ENCODE data around the gene PAIP2B.
"Not testable (repeated sequence)": the region's sequence is repeated elsewhere in the genome, so short reads cannot be mapped to it uniquely, and the experiment has no call there.

PAIP2B gene, protein sequence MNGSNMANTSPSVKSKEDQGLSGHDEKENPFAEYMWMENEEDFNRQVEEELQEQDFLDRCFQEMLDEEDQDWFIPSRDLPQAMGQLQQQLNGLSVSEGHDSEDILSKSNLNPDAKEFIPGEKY

DNA sequence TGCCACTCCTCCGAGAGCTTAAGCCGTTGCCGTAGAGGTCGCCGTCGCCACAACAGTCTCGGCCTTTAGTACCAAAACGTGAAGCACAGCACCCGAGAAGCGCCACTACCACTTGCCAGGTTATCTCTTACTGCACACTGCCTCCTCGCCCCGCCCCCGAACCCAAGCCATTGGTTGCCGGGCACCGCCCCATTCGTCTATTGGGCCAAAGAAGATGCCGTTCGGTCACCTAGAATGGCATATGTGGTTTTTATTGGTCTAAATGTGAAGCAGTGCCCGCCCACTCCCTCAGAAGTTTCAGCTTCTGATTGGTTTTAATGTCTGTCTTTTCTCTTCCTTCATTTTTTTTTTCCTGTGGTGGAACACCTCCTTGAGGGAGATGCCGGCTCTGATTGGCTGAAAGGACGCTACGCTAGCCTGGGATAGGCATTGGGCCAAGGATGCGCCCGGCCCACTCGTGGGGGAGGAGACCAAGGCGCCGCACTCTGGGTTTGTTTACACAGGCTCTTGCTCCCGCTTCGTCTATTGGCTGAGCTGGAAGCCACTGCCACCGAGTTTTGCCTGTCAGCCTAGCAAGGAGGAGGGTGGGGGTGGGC, at the start of gene PAIP2B:
TSS of gene PAIP2B (minus strand) at position 139 of the 596 bp plus-strand sequence. CDS start 24,514 bp downstream, outside the sequence.
- peak; percentile 98 for DNase-seq

DNA sequence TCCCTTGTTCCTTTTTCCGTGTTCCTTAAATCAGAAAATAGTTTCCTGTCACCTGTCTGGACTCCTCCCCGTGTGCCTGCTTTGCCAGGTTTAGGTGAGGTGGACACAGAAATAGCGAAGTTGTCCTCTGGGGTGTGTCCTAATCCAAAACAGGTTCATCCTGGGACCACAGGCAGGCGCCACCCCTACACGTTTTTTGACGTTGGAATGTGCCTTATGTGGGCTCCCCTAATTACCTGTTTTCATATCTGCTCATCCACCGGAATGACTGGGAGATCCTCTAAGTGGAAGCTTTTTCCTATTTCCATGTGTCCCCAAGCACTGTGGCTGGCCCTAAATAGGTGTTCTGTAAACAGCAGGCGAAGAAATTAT, 49.0 kb upstream of the PAIP2B start:
- no peak for DNase-seq

DNA sequence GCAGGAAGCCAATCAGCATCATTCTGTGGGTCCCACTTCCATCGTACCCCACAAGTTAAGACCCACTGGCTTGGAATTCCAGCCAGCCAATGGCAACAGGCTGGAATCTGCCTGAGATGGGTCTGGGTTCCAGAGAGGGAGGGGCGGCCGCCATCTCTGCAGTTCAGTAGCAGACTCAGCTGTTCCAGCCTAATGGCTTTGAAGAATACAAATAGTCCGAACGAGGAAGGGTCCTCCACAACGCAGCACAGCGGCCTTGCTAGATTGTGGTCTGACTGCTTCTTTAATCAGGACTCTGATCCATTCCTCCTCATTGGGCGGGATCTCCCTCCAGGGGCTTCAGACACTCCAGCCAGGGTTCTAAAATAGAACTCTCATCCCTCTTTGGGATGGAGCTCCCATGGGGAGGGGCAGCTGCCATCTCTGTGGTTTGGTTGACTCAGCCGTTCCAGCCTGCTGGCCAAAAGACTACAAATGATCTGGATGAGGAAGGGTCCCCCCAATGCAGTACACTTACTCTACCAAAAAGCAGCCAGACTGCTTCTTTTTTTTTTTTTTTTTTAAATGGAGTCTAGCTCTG, 42.7 kb upstream of the PAIP2B start:
- no peak for DNase-seq

DNA sequence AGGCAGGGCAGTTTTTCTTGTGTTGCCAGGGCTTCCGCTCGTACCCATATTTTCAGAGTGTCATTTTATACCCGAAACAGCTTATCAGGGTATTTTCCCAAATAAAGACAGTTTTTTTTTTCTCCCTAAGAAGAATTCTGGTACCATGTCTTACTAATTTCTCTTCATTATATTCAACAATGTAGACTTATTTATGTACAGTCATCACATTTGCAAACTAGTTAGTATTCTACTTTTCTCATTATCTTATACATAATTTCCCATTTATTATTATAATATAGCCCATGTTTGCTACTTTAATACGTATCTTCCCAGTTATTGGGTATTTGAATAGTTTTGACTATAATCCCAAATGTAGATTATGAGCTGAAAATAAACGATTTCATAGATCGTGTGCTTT, 36.5 kb upstream of the PAIP2B start:
- no peak for DNase-seq

DNA sequence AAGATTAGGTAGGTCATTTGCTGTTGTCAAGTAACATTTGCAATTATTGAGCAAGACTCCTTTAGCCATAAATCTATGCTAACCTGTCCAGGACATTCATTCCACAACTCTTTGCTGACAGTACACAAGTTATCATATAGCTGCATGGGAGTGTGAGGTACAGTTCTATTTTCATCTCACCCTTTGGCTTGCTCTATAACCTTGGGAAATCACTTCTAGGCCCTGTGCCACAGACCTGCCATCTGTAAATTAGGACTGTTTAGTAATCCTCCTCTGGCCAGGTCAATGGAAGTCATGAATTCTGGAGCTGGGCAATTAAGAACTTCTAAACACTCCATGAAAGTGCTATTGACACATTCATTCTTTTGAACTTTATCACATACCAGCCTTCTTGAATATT, 34.6 kb upstream of the PAIP2B start:
- DNase-seq = no peak

DNA sequence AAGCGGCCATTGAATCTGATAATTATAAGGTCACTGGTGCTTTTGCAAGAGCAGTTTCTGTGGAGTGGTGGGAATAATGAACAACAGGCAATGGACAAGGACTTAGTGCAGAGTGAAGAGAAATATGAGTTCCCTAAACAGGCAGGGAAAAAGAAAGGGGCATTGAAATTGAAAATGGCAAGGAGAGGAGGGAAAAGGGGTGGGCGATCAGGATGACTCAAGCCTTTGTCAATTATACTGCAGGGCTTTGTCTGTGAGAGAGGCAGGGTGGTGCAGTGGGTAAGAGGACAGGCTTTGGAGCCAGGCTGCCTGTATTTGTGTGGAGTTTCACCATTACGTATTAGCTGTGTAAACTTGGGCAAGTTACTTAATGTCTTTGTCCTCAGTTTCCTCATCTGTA, 29.5 kb upstream of the PAIP2B start:
- no peak for DNase-seq

DNA sequence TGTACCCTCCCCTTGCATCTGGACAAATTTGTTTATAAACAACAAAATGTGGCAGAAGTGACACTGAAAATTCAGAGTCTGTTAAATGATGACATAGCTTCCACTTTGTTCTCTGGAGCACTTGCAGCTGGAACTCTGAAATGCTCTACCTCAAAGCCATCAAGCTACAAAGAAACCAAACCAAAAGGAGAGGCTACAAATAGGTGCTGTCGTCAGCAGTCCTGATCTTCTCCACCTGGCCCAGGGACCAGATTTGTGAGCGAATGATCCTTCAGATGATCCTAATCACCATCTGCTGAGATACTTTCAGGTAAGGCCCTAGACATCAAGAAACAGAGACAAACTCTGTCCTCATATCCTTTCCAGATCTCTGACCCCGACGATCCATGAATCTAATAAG, 27.9 kb upstream of the PAIP2B start:
- no peak for DNase-seq

DNA sequence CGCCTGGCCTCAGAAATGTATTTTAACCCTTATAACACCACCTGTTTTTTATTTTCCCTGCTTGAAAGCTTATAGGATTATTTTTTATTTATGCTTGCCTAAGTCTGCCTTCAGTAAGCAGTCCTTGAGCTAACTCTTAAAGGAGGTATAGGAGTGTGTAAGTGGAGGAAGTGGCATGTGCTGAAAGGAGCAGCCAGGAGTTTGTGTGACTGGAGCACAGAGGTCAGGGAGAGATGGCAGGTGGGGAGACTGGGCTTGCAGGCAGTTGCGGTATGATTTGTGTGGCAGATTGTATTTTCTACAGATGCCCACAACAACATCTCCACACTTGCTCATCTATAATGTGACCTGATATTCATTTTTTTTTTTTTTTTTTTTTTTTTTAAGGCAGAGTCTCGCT, 27.2 kb upstream of the PAIP2B start:
- no peak for DNase-seq

DNA sequence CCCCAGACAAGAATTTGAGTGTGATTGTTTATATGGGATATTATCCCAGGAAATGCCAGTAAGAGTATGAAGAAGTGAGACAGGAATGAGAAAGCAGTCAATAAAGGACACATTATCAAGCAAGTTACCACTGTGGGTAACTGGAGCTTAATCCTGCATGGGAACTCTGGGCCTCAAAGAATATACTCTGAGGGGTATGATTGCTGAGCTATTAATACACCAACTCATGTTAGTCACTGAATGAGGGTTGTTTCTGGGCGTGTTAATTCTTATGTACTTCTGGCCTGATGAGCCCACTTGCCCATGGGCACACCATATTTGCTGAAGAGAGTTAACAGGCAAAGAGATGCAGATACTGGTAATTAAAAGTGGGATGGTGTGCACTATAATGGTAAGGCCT, 26.6 kb upstream of the PAIP2B start:
- no peak for DNase-seq

DNA sequence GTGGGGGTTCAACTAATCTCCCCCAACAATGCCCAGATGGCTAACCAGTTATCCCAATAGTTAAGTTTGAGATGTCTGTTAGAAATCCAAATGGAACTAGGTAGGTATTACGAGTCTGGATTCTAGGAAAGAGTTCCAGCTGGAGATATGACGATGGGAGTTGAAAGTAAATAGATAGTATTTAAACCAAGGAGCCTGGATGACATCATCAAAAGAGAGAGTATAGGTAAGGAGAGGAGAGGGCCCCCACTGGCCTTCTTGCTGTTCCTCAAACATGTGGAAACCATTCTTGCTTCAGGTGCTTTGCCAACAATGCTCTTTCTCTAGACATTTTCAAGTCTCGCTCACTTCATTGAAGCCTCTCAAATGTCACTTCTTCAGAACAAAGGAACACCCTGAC, 26.0 kb upstream of the PAIP2B start:
- no peak for DNase-seq

DNA sequence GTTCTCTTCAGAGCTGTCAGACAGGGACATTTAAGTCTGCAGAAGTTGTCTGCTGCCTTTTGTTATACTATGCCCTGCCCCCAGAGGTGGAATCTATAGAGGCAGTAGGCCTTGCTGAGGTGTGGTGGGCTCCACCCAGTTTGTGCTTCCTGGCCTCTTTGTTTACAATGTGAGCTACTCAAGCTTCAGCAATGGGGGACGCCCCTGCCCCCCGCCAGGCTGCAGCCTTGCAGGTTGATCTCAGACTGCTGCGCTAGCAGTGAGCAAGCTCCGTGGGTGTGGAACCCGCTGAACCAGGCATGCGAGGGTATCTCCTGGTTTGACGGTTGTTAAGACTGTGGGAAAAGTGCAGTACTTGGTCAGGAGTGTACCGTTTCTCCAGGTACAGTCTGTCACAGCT, 24.0 kb upstream of the PAIP2B start:
- DNase-seq = no peak

DNA sequence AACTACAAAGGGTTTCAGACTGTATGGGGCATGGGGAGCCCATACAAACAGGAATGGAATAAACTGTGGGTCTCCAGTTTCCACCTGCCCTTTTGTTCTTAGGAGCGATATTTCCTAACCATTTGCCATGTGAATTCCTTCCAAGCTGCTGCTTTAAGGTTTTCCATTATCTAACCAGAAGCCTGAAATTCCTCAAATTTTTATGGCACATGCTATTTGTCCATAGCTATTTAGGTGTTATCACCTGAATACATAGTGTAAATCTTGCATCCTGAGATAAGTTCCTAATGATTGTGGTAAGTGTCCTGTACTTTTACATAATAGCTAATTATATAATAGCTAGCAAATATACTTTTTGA, 17.4 kb upstream of the PAIP2B start:
- DNase-seq = no peak

DNA sequence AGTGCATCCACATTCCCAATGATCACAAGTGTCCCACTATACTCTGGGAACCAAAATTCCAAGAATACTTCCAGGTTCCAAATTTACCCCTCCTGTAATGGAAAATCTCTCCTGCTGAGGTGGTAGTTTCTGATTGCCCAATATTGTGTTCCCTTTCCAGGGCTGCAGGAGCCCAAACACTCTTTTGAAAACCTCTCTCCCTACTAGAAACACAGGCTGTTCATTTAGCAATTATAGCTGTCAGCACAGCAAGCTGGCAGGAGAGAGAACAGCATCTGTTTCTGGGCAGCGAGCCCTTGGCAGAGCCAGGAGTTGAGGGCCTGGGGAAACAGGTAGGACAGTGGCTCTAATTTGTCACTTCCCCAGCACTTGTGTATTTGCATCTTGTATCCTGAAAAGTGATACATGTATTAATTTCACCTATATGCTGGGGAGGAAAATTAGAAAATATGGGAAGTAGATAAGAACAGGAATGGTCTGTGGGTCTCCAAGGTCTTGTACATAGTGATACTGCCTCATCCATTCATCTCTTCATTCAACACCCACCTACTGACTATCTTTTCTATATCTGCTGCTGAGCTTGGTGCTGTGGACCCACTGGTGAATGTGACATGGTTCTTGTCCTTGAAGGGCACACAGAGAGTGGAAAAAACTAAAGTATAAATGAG, 16.9 kb upstream of the PAIP2B start:
- peak; percentile 2 for DNase-seq

DNA sequence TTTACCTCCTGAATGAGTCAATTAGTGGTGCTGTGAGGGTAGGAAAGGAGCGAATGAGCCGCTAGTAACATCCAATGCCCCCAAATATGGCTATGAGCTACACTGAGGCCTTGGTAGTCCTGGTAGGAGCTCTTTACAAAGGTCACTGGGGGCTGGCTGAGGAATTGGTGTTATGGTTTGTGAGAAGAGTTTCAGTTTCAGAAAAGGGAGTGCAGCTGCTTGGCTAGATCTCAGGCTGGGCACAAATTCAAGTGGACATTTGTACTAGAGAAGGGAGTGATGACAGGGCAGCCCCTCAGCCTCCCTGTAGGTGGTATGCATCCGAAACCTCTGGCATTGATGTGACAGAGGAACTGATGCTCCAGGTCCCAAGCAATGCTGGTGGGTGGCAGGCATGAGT, 13.9 kb upstream of the PAIP2B start:
- DNase-seq = no peak

DNA sequence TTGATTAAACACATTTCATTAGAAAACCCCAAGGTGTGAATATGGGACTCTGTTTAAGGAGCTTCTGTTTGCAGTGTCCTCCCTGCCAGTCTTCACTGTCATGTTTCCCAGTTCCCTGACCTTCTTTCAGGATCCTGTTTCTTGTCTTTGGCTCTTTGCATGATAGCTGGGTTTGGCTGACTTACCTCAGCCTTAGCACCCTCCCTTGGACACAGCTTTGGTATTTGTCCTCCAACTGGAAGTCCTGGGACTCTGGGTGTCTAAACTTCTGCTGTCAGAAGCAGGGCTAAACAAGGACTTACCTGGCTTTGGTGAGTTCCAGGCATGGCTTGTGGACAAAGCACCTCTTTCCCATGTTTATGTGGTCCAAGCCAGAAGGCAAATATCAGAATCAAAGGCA, 11.2 kb upstream of the PAIP2B start:
- DNase-seq = no peak

DNA sequence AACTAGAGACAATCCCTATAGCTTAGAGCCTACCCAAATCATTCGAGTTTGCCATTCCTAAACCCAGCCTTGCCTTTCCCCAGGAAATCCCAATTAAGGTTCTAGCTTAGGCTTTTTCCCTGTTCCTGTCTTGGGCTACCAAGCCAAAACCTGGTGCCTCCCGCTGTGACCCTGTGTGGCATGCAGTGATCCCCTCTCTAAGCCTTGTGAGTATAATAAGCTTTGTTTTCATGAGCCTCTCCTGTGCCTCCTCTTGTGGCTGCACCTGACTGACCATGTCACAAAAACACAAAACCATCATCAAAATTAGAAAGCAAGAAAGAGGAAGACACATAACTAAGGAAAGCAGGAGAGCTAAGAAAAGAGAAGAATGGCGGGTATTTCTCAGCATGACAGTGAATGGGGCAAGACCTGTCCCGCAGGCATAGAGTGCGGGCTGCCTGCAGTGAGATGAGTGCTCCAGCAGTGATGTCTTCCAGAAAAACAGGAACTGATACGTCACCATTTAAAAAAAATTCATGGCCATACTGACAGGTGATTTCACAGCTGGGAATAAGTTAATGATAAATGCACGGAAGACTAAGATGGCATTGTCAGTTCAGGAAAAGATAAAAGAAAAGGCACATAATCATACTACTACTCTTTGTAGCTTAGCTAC, 9.2 kb upstream of the PAIP2B start:
- no peak for DNase-seq

DNA sequence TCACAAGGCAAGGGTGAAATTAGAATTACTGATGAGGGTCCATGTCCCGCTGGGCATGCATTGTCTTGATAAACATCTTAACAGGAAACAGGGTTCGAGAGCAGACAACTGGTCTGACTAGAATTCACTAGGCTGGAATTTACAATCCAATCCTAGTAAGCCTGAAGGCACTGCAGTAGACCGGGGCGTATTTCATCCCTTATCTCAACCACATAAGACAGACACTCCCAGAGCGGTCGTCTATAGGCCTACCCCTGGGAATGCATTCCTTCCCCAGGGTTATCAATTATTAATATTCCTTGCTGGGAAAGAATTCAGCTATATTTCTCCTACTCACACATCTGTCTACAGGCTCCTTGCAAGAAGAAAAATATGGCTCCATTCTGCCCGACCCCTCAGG, 6.2 kb upstream of the PAIP2B start:
- DNase-seq = not testable (repeated sequence)

DNA sequence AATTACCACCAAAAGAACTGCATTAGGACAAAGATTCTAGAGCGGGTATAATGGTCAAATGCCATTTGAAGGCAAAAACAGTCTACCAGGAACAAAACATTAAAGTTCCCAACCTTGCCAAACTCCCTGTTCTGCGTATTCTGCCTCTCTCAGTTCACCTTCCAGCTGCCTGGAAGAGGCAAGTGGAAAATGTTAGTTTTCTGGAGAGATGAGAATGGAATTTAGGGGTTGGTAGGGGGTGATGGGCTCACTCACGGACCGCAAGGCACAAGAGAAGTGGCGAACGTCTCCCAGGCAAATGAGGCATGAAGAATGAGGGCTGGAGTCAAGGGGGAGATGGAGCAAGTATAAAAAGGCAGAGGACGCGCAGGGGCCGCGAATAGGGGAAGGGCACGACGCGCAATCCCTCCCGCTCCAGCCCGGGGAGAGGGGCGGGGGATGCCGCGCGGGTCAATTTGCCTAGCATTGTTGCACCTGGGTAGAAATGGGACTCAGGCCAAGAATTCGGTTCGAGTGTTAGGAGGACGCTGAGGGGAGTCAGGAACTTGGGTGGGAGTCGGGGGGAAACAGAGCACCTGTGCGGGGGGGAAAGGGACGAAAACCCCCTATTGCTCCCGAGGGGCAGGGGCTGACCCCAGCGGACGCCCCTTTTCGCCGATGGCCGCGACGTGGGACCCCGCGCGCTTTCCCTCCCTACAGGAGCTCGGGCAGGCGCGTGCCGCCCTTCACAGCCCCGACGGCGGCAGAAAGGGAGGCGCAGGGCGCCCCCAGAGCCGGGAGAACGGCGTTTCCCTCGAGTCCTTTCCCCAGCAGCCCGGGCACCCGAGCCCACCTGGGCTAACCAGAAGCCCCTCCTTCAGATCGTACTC, 573 bp downstream of the PAIP2B start:
- peak; percentile 53 for DNase-seq

DNA sequence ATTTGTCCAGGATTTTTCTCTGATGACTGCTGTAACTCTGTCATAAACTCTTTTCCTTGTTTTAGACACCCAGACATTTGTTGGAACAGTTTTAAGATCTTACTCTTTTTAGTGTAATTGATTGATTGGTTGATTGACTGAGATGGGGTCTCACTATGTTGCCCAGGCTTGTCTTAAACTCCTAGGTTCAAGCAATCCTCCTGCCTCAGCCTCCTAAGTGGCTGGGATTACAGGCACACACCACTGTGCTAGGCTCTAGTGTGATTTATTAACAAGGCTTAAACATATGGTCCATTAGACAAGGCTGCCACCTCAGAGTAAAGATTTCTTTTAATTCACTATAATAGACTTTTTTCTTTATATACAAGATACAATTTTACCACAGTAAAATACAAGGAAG, 2.0 kb downstream of the PAIP2B start:
- no peak for DNase-seq

DNA sequence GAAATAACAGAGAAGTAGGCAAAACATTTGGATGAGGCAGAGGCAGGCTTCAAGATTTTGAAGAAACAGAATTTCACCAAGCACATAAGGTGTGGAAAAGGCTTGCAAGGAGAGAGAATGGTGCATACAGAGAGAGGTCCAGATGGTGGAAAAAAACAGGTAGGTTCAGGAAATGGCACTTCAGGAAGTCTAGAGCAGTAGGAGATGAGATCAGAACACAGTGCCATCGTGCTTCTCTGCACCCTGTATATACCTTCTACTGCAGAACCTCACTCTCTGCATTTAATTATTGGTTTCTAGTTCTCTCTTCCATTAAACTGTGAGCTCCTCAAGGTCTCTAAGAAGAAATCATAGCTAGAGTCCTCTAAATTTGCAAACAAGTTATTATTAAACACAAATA, 2.4 kb downstream of the PAIP2B start:
- no peak for DNase-seq

DNA sequence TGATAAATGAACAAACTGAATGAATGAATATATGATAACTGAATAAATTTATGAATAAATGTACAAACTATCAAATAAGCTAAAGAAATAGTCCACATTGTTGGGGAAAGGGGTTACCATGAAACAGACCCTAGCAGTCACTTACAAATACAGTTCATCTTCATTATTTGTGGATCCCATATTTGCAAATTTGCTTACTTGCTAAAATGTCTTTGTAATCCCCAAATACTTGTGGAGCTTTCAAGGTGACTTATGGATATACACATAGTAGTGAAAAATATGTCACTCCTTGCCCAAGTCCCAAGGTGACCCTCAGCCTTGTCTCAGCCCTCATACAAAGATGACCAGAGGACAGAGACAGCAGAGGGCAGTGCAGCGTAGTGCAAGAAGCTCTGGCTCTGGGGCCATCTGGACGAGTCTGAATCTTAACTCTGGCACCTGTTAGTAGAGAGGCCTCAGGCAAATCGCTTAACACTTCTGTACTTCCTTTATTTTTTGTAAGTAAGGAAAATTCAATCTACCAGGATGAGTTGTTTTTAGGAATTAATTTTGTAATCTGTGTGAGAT, 3.1 kb downstream of the PAIP2B start:
- peak; percentile 56 for DNase-seq

DNA sequence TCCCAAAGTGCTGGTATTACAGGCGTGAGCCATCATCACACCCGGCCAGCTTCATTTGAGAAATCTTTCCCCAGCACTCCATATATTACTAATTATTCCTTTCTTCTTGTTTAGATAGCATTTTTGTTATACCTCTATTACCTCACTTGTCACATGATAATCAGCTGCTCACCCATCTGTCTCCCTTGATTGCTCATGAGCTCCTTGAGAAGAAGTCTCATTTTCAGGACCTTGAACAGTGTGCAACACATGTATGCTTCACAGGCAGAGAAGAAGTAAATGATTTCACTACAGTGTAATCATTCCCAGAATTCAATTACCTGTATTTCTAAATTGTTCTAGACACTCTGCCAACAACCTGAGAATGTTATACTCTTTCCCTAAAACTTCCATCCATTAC, 6.2 kb downstream of the PAIP2B start:
- no peak for DNase-seq

DNA sequence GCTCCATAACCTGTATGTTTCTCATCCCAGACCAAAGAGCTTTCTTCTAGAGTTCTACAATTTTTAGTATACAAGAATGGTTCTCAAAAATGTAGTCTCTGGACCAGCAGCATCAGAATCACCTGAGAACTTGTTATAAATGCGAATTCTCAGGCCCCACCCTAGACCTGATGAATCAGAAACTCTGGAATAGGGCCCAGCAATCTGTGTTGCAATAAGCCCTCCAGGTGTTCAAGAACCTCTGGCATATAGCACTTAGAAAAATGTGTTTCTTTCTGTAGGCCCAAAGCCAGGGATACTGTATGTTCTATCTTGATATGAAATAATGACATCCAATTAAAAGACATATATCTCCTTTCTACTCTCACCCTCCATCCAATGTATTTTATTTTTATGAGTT, 10.4 kb downstream of the PAIP2B start:
- no peak for DNase-seq

Measured in NCI-H1092 treated with DMSO at 0.1 percent for 48 hours (cell line).